Tibial nerve (tissue), 4 donors: Measurements from ENCODE around the gene L3MBTL4. TPM values are rescaled to one million over a fixed set of nuclear protein-coding genes. Genes with fewer than 3 reads are reported as not detected.

Source experiments
- DNase-seq, 2 donors: peaks; one replicate each; pipeline ENCODE4 v3.0.0-alpha.2; 2019; ENCODE audit warnings: low spot score in 2 of 2
- H3K27ac ChIP-seq, 4 donors: fragments of 200-600 bp; sonication (generic) in 3 of 4; one replicate each; pipeline ENCODE4 v1.5.1; 2017 to 2019; ENCODE audit warnings: mild to moderate bottlenecking in 1 of 4
- H3K27me3 ChIP-seq, 2 donors: fragments of 200-600 bp; sonication (generic) in 1 of 2; one replicate each; pipeline versions ENCODE4 v1.5.1 to v1.6.0; 2017 to 2019
- H3K36me3 ChIP-seq, 3 donors: fragments of 200-600 bp; sonication (generic); one replicate each; pipeline ENCODE4 v1.5.1; 2018 to 2019
- H3K4me1 ChIP-seq, 4 donors: fragments of 200-600 bp; sonication (generic) in 3 of 4; one replicate each; pipeline ENCODE4 v1.5.1; 2017 to 2019
- H3K4me3 ChIP-seq, 4 donors: fragments of 200-600 bp; sonication (generic) in 3 of 4; one replicate each; pipeline ENCODE4 v1.5.1; 2017 to 2019; ENCODE audit warnings: mild to moderate bottlenecking in 1 of 4, moderate library complexity in 1 of 4
- H3K9me3 ChIP-seq, 4 donors: fragments of 200-600 bp; sonication (generic) in 3 of 4; one replicate each; pipeline ENCODE4 v1.5.1; 2017 to 2019
- EP300 ChIP-seq, 2 donors: sonication (generic); formaldehyde crosslinking; IDR thresholded peaks; one replicate each; pipeline ENCODE4 v1.6.1; 2017; ENCODE audit warnings: antibody characterized with exemption in 2 of 2, mild to moderate bottlenecking in 1 of 2
- POLR2A ChIP-seq, 2 donors: fragments of 450-650 bp; IDR thresholded peaks; one replicate each; pipeline ENCODE4 v1.6.1; 2017; ENCODE audit warnings: antibody characterized with exemption in 2 of 2, mild to moderate bottlenecking in 2 of 2, moderate library complexity in 2 of 2
- WGBS, 2 donors: methylation state at CpG; one replicate each; pipeline ENCODE4 v1.1.5; 2018; 5-methylcytosine and 5-hydroxymethylcytosine counted together
- total RNA-seq, 4 donors: library from RNA; depleted of rRNA; stranded (reverse); fragments of >200 nt; gene quantifications; one replicate each; pipeline ENCODE4 v1.1.0, GENCODE V29; 2016
- TF ChIP-seq, protein P1 (sequence below), 5 experiments: fragments of 200-600 bp in 3 of 5; fragments of 450-650 bp in 2 of 5; sonication (generic) in 3 of 5; IDR thresholded peaks; one replicate each; pipeline ENCODE4 v1.5.1; 2016 to 2019; ENCODE audit warnings: antibody characterized with exemption in 5 of 5, mild to moderate bottlenecking in 3 of 5, moderate library complexity in 2 of 5

The L3MBTL4 gene
- total RNA-seq, 4 donors from 2014 or later = 6.3 to 9.0 (median 8.1) TPM

DNA sequence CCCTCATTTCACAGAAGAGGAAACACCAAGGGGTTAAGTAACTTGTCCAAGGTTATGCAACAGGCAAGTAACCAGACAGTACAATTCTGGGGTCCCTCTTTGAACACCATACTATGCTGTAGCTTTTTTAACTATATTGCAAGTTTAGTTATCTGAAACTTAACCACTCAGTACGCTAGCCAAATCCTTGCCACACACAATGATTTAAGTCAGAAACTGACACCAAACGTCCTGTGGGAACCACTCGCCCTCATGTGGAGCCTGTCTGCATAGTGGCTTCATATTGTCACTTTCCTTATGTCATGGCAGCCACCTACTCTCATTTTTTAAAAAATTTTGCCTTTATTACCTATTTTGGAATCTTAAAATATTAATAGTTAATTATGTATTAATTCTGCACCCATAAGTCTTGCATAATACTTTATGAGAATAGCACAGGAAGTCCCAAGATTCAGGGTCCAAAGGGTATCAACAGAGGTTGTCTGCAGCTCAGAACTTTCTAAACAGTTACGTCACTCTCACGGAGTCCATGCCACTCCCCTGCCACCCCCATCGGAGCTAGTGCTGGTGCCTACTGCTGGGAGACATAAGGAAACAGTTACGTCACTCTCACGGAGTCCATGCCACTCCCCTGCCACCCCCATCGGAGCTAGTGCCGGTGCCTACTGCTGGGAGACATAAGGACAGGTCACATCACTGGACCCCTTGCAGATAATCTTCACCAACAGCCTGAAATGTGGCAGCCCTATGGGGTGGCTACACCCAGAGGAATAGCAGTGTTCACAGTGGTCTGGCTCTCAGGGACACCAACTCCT is 99.0 kb downstream of the L3MBTL4 start:
- Histone ChIP-seq H3K36me3 (peaks cover 0 to 8% (median 0%) of the 10 kb centered on the region in 3 donors), H3K4me3 (no peak overlapping the region), H3K27ac (no peak overlapping the region), H3K4me1 (no peaks in the 10 kb centered on the region), H3K9me3 (peaks cover 0 to 28% (median 2%) of the 10 kb centered on the region in 4 donors), H3K27me3 (no peaks in the 10 kb centered on the region)
- 65 to 67% methylated on average over 10 of the region's 10 CpGs for WGBS, 2 donors
- TF ChIP-seq EP300 (IDR thresholded peaks at IDR 0.05) = no peak
- TF ChIP-seq, protein P1, sequence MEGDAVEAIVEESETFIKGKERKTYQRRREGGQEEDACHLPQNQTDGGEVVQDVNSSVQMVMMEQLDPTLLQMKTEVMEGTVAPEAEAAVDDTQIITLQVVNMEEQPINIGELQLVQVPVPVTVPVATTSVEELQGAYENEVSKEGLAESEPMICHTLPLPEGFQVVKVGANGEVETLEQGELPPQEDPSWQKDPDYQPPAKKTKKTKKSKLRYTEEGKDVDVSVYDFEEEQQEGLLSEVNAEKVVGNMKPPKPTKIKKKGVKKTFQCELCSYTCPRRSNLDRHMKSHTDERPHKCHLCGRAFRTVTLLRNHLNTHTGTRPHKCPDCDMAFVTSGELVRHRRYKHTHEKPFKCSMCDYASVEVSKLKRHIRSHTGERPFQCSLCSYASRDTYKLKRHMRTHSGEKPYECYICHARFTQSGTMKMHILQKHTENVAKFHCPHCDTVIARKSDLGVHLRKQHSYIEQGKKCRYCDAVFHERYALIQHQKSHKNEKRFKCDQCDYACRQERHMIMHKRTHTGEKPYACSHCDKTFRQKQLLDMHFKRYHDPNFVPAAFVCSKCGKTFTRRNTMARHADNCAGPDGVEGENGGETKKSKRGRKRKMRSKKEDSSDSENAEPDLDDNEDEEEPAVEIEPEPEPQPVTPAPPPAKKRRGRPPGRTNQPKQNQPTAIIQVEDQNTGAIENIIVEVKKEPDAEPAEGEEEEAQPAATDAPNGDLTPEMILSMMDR (IDR thresholded peaks at IDR 0.05) = no peak
- TF ChIP-seq POLR2A (IDR thresholded peaks at IDR 0.05) = no peak
- no peak for DNase-seq

DNA sequence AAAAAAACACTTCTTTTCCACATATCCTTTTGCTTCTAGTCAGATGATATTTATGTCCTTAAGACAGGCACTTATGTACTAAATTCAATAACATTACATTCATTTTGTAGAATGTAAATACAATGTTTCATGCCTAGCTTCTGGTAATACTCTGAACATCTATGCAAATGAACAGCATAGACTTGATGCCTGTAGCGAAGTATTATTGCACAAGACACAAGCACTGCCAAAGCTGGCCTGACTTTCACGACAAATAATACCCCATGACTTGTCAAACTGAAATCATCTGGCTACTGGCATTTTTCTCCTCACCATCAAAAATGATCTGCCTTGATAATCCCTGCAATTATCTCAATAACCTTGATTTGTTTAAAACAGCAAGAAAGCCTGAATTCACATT is 101.3 kb downstream of the L3MBTL4 start:
- peaks cover 0 to 20% (median 0%) of the 10 kb centered on the region in 3 donors for H3K36me3 ChIP-seq
- H3K27ac ChIP-seq = no peak overlapping the region
- H3K27me3 ChIP-seq = no peaks in the 10 kb centered on the region
- no peaks in the 10 kb centered on the region for H3K4me1 ChIP-seq
- 66 to 67% methylated on average over 2 of the region's 2 CpGs for WGBS, 2 donors
- no peak for DNase-seq
- no peak overlapping the region for H3K4me3 ChIP-seq
- TF ChIP-seq, protein P1 (IDR thresholded peaks at IDR 0.05) = no peak
- TF ChIP-seq POLR2A (IDR thresholded peaks at IDR 0.05) = no peak
- no peak for TF ChIP-seq EP300 (IDR thresholded peaks at IDR 0.05)
- H3K9me3 ChIP-seq = peaks cover 0 to 14% (median 2%) of the 10 kb centered on the region in 4 donors

DNA sequence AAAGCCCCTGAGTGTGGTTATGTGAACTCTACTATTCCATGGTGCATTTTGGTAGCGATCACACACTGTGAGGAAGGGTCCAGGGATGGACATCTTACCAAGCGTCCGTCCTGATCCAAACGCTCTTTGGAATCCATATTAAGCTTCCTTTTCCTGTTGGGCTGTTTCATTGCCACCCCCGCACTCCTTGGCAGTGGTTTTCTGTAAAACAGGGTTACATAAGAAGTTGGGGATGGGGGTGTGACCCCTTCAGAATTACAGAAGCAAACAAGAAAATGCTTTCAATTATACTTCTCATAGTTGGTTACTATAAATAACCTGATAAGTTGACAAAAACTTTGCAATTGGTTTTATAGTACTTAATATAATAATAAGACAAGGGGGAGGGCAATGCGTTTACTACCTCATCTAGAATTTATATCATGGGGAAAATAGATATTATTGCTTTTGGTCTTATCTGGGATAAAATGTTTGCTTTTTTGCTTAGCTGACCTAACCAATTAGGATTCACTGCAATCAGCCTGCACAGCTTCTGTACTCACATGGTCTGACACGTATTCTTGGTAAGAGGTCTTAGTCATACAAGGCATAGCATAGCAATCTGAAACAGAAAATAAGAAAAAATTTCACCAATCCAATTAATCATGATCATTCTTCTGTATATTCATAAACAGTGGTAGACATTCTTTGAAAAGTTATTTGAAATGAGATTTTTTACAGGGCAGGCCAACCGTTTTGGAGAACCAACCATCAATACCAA is 103.1 kb downstream of the L3MBTL4 start:
- no peak for DNase-seq
- H3K27me3 ChIP-seq = no peaks in the 10 kb centered on the region
- no peaks in the 10 kb centered on the region for H3K9me3 ChIP-seq
- no peak overlapping the region for H3K27ac ChIP-seq
- H3K4me3 ChIP-seq = no peak overlapping the region
- 83 to 88% methylated on average over 8 of the region's 8 CpGs for WGBS, 2 donors
- no peak for TF ChIP-seq EP300 (IDR thresholded peaks at IDR 0.05)
- no peak for TF ChIP-seq POLR2A (IDR thresholded peaks at IDR 0.05)
- TF ChIP-seq, protein P1 (IDR thresholded peaks at IDR 0.05) = no peak
- H3K4me1 ChIP-seq = no peaks in the 10 kb centered on the region
- H3K36me3 ChIP-seq = peaks cover 0 to 21% (median 0%) of the 10 kb centered on the region in 3 donors

DNA sequence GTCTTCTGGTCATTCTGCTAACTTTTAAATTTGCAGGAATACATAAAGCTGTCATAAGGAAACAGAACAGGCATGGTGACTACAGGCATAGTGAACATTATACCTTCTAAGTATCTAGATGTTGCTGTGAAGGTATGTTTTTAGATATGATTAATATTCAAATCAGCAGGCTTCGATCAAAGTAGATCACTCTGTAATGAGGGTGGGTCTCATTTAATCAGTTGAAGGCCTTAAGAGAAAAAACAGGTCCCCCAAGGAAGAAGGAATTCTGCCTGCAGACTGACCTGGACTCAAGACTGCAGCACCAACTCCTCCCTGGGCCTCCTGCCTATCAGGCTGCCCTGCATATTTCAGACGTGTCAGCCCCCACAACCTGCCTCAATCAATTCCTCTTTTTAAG is 104.0 kb downstream of the L3MBTL4 start:
- Histone ChIP-seq H3K27ac (no peak overlapping the region), H3K4me1 (no peaks in the 10 kb centered on the region), H3K9me3 (no peaks in the 10 kb centered on the region), H3K27me3 (no peaks in the 10 kb centered on the region), H3K36me3 (peaks cover 0 to 21% (median 0%) of the 10 kb centered on the region in 3 donors), H3K4me3 (no peak overlapping the region)
- no peak for DNase-seq
- TF ChIP-seq, protein P1 (IDR thresholded peaks at IDR 0.05) = no peak
- TF ChIP-seq EP300 (IDR thresholded peaks at IDR 0.05) = no peak
- no peak for TF ChIP-seq POLR2A (IDR thresholded peaks at IDR 0.05)
- 87 to 89% methylated on average over 2 of the region's 2 CpGs for WGBS, 2 donors

DNA sequence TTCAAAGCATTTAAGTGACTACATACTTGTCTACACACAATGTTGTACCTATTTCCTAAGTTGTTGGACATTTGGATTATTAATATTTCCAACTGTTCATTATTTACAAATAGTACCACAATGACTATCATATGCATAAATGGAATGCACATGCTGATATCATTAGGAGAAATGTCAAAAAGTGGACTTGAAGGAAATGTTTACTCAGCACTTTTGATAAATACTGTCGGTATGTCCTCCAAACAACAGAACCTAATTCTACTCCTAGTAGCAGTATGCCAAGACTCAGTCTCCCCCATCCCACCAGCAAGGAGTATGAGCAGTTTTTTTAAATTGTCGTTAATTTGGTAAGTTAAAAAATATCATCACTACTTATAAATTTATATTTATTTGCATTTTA is 116.8 kb downstream of the L3MBTL4 start:
- WGBS, 2 donors = 61 to 65% methylated on average over 2 of the region's 2 CpGs
- Histone ChIP-seq H3K4me3 (no peak overlapping the region), H3K9me3 (no peaks in the 10 kb centered on the region), H3K4me1 (no peaks in the 10 kb centered on the region), H3K27me3 (no peaks in the 10 kb centered on the region), H3K36me3 (peaks cover 0 to 4% (median 0%) of the 10 kb centered on the region in 3 donors), H3K27ac (no peak overlapping the region)
- DNase-seq = no peak
- TF ChIP-seq POLR2A (IDR thresholded peaks at IDR 0.05) (no peak), EP300 (IDR thresholded peaks at IDR 0.05) (no peak)
- TF ChIP-seq, protein P1 (IDR thresholded peaks at IDR 0.05) = no peak
